Globus pallidus (tissue), 1 donor: Measurements from ENCODE around the gene TACSTD2.
"Not testable (repeated sequence)": the region's sequence is repeated elsewhere in the genome, so short reads cannot be mapped to it uniquely, and the experiment has no call there.

Source experiments
- DNase-seq: peaks from one replicate; pipeline ENCODE4 v3.0.0-alpha.2; 2015; ENCODE audit warnings: low spot score

The TACSTD2 gene

DNA sequence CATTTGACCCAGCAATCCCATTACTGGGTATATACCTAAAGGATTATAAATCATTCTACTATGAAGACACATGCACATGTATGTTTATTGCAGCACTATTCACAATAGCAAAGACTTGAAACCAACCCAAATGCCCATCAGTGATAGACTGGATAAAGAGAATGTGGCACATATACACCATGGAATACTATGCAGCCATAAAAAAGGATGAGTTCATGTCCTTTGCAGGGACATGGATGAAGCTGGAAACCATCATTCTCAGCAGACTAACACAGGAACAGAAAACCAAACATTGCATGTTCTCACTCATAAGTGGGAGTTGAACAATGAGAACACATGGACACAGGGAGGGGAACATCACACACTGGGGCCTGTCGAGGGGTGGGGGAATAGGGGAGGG, 13.3 kb downstream of the TACSTD2 start:
- DNase-seq: not testable (repeated sequence)

DNA sequence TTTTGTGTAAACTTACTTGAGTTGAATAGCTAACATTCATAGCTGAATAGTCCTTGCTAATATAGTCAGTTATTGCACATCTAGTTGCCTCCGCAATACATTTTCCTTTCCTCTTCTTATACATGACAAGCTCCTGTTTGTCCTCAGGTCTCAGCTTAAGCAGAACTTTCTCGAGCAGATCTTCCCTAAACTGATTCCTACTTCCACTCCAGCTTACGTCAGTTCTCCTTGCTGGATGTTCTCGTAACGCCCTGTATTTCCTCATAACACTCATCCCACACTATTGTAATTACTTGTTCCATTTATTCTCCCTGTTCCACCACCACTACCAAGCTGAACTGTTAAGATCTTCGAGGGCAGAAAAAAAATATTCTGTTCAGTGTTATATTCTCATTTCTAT, 15.4 kb downstream of the TACSTD2 start:
- no peak for DNase-seq

GRCh38 chr1:58555393-58555792, 21.7 kb downstream of the TACSTD2 start:
- DNase-seq: no peak

DNA sequence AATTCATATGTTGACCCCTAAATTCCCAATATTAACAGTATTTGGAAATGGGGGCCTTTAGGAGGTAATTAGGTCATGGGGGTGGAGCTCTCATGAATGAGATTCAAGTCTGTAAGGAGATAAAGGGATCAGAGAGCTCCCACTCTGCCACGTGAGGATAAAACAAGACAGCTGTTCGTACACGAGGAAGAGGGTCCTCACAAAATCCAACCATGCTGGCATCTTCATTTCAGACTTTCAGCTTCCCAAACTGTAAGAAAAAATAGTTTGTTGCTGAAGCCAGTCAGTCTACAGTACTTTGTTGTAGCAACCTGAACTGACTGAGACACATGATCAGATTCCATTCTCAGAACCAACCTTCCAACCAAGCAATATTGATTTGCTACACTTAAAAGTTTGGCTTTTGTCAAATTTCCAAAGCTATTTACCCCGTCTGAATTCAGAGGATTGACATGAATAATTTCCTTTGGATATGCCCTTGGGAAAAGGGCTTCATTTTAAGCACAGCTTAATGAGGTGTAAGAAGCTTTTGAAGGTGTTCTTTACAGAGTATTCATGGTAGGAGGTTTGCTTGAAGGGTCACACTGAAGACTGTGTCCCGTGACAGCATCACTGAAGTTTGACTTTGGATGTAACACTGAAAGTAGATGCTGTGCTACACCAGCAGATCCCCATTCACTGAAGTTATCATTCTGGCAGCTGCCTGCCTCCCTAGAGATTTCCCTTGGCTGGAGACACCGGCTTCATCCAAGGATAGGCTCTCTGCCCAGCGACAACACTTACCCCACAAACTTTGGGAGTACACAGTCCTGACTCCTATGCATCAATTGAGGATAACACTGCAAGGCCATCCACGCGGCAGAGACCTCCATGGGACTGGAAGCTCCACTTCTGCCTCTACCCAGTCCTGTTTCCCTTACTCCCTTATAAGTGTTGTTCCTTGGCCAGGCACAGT, 25.6 kb downstream of the TACSTD2 start:
- no peak for DNase-seq

GRCh38 chr1:58549291-58549690, 27.8 kb downstream of the TACSTD2 start:
- DNase-seq: not testable (repeated sequence)

GRCh38 chr1:58548371-58548770, 28.7 kb downstream of the TACSTD2 start:
- DNase-seq: no peak

DNA sequence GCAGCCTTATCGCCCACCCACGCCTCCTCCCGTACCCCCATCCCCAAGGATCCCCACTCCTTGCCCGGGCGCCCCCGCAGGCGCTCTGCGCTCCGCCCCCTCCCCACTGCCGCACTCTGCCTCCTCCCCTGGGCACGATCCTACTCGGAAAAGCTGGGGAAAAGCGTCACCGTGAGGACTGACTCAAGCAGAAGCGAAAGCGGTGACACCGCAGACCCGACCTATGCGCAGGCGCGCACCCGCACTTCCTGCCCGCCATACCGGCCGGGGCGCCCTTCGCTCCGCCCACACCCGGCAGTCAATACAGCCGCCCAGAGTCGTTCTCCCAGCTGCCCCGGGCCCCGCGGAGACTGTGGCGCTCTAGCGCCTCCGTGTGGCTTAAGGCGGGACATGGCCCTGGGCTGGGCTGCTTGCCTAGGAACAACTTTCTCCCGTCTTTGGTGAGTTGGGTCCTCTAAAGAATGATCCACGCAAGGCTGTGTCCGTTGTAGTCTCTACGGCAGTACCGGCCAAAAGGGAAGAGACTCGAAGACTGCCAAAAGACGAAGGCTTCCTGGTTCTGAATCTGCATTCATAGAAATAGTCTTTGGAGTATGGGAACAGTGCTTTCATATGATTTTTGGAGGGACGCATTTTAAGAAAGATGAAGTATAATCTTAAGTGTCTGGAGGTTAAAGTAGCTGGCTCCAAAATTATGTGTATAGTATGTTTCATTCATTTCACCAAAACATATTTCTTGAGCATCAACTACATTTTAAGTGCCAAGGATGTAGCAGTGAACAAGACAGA, 30.3 kb downstream of the TACSTD2 start, which contains the start of gene OMA1:
TSS of gene OMA1 (minus strand) at position 207 of the 789 bp plus-strand sequence. CDS start 7,432 bp downstream, outside the sequence.
- DNase-seq: peak; percentile 94

DNA sequence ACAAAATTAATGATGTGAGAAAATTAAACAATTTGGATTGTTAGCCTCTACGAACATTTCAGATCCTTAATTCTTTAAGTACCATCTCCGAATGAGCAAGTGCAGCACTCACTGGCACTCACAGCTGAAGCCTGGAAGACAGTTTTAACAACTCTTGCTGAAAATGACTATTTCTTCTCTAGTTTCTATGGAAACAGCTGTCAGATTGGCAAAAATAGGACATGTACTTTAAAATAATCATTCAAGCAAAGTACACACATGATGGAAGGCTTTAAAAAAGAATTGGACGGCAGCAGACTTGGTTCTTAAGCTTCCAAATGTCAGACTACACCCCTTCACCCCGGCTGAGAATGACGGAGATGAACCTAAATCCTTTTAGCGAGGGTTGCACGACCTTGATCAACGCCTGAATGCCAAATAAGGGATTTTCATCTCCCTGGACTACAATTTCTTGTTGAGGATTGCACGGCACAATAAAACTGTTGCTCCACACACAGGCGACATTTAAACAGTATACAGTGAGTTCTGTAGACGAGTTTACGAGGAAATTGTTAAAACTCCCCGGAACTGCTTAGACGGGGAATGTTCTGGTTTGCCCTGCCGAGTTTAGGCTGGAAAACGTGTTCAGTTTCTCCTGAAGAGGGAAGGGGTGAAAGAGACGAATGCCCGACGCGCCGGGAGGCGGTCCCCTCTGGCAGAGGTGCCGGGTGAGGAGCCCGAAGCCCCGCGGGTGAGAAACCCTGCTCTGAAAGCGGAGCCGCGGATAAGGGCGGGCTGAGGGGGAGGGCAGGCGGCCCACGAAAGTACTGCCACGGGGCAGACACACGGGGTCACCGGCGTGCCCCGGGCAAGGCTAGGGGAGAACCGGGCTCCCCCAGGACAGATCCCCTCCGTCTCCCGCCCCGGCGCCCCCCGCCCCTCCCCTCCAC, 31.2 kb downstream of the TACSTD2 start:
- peak; percentile 80 for DNase-seq

DNA sequence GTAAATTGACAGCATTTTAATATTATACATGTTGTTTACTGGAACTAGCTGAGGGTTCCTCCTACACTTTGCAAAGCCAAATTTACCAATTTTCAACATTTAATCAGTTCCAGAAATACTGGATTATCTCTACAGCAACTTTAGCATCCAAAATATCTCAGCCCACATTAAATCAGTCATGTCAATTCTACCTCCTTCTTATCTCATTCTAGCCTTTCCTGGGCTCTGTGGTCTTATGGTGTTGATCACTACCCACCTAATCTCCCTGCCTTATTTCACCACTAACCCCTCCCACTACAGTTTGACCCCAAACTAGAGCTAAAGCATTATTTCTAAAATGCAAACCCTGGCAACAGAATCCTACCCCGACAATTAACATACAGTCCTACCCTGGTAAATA, 33.8 kb downstream of the TACSTD2 start:
- no peak for DNase-seq

DNA sequence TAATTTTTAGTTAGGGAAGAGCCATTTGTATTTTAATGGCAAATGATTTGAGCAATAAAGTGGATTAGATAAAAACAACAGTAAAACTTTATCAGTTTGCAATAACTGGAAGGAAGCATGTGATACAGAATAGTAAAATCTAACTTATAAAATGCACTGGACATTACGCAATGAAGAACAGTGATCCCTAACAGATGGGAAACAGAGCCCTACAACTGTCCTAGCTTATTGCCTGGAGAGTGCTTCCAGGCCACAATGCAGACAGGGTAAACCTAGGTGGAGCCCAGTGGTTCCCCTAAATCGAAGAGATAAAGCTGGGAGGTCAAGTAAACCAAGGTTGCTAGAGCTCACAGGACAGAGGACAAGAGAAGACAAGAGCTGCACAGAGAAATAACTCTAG, 37.5 kb downstream of the TACSTD2 start:
- DNase-seq: no peak

GRCh38 chr1:58538821-58539220, 38.2 kb downstream of the TACSTD2 start:
- no peak for DNase-seq

- DNase-seq: not testable (repeated sequence)
These were observed 45.2 kb downstream of the TACSTD2 start for GRCh38 chr1:58531842-58532241.

DNA sequence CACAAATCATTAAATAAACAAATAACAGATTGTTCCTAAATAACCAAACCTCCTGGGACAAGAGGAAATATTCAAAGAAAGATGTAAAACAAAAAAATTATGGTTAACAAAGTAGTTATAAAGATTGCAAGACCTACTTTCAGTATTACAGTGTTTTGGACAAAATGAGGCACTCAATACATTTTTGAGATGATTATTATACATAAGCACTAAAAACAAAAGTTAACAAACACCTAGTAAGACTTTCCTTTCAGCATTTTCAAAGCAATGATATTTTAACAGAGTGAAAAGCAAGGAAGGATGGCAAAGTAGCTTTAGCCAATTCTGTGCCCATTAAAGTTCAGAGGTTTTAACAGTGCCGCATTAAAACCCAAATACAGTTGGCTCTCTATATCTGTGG, 47.8 kb downstream of the TACSTD2 start:
- DNase-seq: no peak

- DNase-seq: no peak
These were observed 48.5 kb downstream of the TACSTD2 start for GRCh38 chr1:58528518-58528917.
